Activated naive CD8-positive, alpha-beta T cell treated with anti-CD3 and anti-CD28 coated beads for 36 hours (primary cell): ENCODE results near the gene MIS12. TPM values are rescaled to one million over a fixed set of nuclear protein-coding genes. Genes with fewer than 3 reads are reported as not detected.

Experiments used
- DNase-seq: peaks from one replicate; pipeline ENCODE4 v3.0.0; 2021
- H3K27ac Mint-ChIP-seq: one replicate; pipeline ENCODE4 v1.8.0; 2022; ENCODE audit warnings: mild to moderate bottlenecking, moderate library complexity, mixed read lengths
- H3K27me3 Mint-ChIP-seq: one replicate; pipeline ENCODE4 v1.8.0; 2022; ENCODE audit warnings: mild to moderate bottlenecking, mixed read lengths
- H3K36me3 Mint-ChIP-seq: one replicate; pipeline ENCODE4 v1.8.0; 2021; ENCODE audit warnings: mild to moderate bottlenecking, mixed read lengths
- H3K4me1 Mint-ChIP-seq: one replicate; pipeline ENCODE4 v1.8.0; 2021; ENCODE audit warnings: mixed read lengths
- H3K4me3 Mint-ChIP-seq: one replicate; pipeline ENCODE4 v1.8.0; 2022; ENCODE audit warnings: mild to moderate bottlenecking, moderate library complexity, mixed read lengths
- H3K9me3 Mint-ChIP-seq: one replicate; pipeline ENCODE4 v1.8.0; 2022; ENCODE audit warnings: mixed read lengths
- total RNA-seq, 2 experiments: library from RNA; stranded (reverse); gene quantifications; one replicate each; pipeline ENCODE4 v1.2.3, GENCODE V29; 2021

MIS12 gene
- total RNA-seq, 2 experiments from 2014 or later: 44.3 to 45.5 TPM

- peaks cover 9% of the 10 kb centered on the region for H3K36me3 Mint-ChIP-seq
- H3K4me3 Mint-ChIP-seq: no peak overlapping the region
- H3K27me3 Mint-ChIP-seq: no peaks in the 10 kb centered on the region
- no peaks in the 10 kb centered on the region for H3K9me3 Mint-ChIP-seq
- H3K4me1 Mint-ChIP-seq: no peaks in the 10 kb centered on the region
- no peak for DNase-seq
- peak overlapping the region; percentile 17 for H3K27ac Mint-ChIP-seq
Measured at GRCh38 chr17:5536866-5537650, 50.7 kb downstream of the MIS12 start.

GRCh38 chr17:5539286-5539685 is 52.9 kb downstream of the MIS12 start:
- no peaks in the 10 kb centered on the region for H3K27me3 Mint-ChIP-seq
- H3K9me3 Mint-ChIP-seq: no peaks in the 10 kb centered on the region
- no peak overlapping the region for H3K27ac Mint-ChIP-seq
- DNase-seq: no peak
- H3K4me1 Mint-ChIP-seq: peaks cover 2% of the 10 kb centered on the region
- peaks cover 4% of the 10 kb centered on the region for H3K36me3 Mint-ChIP-seq
- no peak overlapping the region for H3K4me3 Mint-ChIP-seq

- Mint-ChIP-seq H3K36me3 (peaks cover 4% of the 10 kb centered on the region), H3K27me3 (no peaks in the 10 kb centered on the region), H3K4me1 (peaks cover 2% of the 10 kb centered on the region), H3K4me3 (no peak overlapping the region), H3K27ac (no peak overlapping the region), H3K9me3 (no peaks in the 10 kb centered on the region)
- no peak for DNase-seq
Measured at GRCh38 chr17:5540321-5540720, 54.0 kb downstream of the MIS12 start.

Other genes with a start within 250 kb of the MIS12 start
- gene RABEP1, start 204.3 kb upstream of the MIS12 start, total RNA-seq: 10 to 100 TPM; 58.4 to 61.1 TPM
- 100 to 1,000 TPM; 144 to 160 TPM for gene NUP88, start 66.9 kb upstream of the MIS12 start, total RNA-seq
- gene RPAIN, start 66.4 kb upstream of the MIS12 start, total RNA-seq: 10 to 100 TPM; 58.3 to 59.4 TPM
- 100 to 1,000 TPM; 586 to 607 TPM for gene C1QBP, start 47.4 kb upstream of the MIS12 start, total RNA-seq
- 10 to 100 TPM; 49.7 to 49.9 TPM for gene DHX33, start 17.6 kb upstream of the MIS12 start, total RNA-seq
- 10 to 100 TPM; 71.8 to 77.6 TPM for gene DERL2, start 388 bp upstream of the MIS12 start, total RNA-seq
- 10 to 100 TPM; 17.2 to 18.8 TPM for gene NLRP1, start 97.9 kb downstream of the MIS12 start, total RNA-seq